GM12874 (cell line): ENCODE results near the gene EMID1.

Experiments
- TF ChIP-seq, protein P1 (sequence below): IDR thresholded peaks from 2 replicates; pipeline ENCODE4 v1.5.1; 2011; ENCODE audit warnings: low read depth, mild to moderate bottlenecking, control low read depth, low read length, moderate library complexity; ENCODE audit not compliant: insufficient read depth

EMID1 gene

DNA sequence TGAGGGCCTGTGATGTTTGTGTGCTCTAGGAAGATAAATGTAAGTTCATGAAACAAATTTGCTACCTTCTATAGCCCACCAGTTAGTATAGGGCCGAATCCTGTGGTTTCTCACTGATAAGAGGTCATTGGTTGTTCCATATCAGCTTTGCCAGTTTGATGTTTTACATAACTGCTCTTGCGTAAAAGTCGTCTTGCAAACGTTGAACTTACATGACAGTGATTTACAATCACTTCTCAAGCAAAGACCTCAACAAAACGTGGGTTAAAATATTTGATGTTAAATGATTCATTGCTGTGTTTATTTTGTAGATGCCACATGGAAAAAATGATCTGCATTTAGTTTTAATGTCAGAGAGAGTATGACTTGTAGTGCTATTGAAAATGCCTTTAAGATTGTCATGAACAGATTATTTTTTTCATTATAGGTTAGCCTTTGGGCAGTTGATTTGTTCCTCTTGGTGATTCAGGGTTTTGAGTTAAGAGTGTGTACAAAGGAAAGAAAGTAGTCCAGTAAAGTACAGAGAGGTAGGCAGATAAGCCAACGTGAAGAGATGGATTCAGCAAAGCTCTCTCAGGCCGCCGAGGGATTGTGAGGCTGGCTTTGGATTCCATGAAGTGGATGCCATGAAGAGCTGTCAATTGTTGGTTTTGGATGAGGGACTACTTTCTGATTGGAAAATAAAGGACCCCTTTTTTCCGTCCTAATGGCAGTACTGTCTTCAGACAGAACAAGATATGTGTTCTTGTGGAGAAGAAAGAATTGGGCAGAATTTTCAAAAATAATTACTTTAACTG lies 65.0 kb downstream of the EMID1 start:
- TF ChIP-seq, protein P1, sequence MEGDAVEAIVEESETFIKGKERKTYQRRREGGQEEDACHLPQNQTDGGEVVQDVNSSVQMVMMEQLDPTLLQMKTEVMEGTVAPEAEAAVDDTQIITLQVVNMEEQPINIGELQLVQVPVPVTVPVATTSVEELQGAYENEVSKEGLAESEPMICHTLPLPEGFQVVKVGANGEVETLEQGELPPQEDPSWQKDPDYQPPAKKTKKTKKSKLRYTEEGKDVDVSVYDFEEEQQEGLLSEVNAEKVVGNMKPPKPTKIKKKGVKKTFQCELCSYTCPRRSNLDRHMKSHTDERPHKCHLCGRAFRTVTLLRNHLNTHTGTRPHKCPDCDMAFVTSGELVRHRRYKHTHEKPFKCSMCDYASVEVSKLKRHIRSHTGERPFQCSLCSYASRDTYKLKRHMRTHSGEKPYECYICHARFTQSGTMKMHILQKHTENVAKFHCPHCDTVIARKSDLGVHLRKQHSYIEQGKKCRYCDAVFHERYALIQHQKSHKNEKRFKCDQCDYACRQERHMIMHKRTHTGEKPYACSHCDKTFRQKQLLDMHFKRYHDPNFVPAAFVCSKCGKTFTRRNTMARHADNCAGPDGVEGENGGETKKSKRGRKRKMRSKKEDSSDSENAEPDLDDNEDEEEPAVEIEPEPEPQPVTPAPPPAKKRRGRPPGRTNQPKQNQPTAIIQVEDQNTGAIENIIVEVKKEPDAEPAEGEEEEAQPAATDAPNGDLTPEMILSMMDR: no peak

DNA sequence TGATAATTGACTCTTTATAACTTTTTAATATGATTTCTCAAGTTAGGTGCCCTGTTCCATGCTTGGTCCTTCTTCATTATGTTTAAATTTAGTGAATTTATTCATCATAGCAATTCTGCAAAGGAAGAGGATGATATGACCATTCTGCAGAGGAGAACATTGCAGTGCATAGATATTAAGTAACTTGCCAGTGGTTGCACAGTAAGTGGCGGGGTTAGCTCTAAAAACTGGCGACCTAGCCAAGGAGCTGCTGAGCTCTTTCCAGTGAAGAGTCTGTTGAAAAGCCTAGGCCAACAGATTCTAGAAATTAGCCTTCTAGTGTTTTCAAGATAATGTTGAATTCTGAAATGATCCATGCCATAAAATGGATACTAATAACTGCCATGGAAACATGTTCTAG lies 66.9 kb downstream of the EMID1 start:
- TF ChIP-seq, protein P1: no peak

DNA sequence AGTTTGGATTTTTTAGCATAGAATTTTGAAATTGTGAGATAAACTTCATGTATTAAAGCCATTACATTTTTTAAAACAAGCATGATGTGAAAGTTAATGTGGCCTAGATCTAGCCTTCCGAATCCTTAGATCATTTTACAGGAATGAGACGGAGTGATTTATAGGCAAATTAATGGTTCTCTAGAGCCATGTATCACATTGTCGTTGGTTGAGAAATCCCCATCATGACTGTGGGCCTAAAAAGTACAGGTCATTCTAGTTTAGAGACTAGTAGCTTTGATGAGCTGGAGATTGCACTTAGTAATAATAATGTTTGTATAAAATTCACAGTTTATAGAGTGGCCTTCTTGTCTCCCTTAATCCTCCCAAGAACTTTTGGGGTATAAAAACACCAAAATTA lies 69.5 kb downstream of the EMID1 start:
- TF ChIP-seq, protein P1: no peak

DNA sequence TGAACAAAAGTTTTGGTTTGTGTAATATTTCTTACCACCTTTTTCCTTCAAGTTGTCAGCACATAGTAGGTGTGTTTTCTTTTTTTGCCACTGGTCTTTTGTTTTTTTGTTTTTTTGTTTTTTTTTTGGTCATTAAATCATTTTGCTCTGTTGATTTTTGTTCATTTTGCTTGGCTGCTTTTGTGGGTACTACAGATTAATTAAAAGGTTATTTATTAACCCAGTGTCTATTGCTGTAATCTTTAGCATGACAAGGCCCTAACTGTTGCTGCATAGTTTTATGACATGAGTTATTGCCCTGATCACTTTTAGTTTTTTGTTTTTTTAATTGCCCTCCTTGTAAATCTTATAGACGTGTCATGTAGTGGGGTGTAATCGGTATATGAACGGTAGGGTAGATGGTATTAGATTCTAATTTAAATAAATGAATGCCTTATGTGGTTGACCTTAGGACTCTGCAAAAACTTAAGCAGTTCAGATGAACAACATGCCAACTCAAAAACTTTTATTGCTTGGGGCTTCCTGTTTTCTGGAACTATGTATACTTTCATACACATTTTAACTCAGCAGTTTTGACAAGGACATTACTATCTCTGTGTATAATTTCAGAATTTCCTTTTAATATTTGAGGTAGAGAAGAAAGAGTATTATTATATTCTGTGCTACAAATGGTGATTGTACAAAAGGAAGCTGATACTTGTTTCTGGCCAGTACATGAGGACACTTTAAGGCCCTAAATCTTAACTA lies 70.3 kb downstream of the EMID1 start:
- TF ChIP-seq, protein P1: no peak

DNA sequence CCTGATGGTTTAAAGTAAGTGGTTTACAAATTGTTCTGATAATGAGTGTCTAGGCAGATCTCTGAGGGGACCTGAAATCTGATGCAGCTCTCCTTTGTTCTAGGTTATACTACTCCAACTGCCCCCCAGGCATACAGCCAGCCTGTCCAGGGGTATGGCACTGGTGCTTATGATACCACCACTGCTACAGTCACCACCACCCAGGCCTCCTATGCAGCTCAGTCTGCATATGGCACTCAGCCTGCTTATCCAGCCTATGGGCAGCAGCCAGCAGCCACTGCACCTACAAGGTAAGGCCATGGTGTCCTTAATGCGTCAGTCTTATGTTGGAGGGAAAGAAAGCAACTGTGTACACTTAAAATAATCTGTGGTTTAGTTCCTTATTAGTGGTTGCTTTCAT lies 72.2 kb downstream of the EMID1 start:
- TF ChIP-seq, protein P1: no peak

DNA sequence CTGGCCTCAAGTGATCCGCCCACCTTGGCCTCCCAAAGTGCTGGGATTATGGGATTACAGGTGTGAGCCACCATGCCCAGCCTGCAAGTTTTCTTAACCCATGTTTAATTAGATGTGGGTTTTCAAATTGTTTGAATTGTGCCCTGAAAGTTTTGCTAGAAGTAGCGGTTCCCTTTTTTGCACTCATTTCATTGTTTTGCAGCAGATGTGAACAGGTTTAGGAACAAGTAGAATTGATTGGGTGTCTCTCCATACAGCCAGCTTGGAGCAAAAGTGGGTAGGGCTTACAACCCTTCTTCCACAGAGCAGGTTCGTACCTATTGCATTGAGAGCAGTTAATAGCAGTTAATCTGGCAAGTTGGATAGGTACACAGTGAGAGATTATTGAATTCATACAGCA lies 78.5 kb downstream of the EMID1 start:
- TF ChIP-seq, protein P1: no peak

DNA sequence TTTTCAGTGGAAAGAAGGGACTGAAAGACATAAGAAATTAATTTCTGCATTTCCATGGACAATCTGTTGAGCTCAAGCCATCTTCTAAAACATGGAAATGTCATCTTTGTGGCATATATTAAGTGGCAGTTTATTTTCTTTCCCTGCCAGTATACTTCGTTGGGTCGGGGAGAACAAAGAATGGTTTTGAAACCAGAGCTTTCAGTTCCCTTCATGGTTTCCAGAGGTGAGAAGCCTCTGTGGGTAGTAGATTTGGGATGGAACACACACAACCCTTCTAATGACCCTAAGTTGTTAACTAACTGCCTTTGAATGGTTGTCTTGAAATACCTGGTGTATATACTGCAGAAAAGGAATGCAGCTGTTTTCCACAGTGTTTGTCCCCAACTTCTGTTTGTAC lies 83.1 kb downstream of the EMID1 start:
- TF ChIP-seq, protein P1: no peak
